Measurements from ENCODE around the gene ALKBH1.
"Not testable (repeated sequence)": the region's sequence is repeated elsewhere in the genome, so short reads cannot be mapped to it uniquely, and the experiment has no call there.

ALKBH1 gene, protein sequence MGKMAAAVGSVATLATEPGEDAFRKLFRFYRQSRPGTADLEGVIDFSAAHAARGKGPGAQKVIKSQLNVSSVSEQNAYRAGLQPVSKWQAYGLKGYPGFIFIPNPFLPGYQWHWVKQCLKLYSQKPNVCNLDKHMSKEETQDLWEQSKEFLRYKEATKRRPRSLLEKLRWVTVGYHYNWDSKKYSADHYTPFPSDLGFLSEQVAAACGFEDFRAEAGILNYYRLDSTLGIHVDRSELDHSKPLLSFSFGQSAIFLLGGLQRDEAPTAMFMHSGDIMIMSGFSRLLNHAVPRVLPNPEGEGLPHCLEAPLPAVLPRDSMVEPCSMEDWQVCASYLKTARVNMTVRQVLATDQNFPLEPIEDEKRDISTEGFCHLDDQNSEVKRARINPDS

DNA sequence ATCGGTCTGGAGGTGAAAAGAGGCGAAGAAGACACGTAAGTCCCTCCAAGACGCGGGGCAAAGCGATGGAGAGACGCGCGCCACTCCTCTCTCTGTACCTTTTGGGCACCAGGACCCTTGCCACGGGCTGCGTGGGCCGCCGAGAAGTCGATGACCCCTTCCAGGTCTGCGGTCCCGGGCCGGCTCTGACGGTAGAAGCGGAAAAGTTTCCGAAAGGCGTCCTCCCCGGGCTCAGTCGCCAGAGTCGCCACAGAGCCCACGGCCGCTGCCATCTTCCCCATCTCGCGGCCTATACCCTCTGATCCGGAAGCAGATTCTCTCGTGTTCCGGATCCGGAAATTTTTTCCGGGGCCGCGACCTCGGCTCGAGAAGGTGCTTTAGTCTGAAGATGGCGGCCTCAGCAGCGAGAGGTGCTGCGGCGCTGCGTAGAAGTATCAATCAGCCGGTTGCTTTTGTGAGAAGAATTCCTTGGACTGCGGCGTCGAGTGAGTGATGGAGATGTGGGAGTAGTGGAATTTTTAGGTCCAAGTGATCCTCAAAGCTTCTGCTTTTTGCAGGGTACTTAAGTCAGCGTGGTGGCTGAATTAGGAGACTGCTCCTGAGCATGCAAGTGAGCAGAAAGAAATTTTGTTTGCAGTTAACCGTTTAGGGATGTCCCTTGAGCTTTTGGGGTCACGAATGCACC is at the start of gene ALKBH1, which contains the start of gene SLIRP:
Gene ALKBH1, minus strand, starts transcription at position 300 of the 685 bp plus-strand sequence. Its CDS starts 19 bp downstream, at position 281.
Gene SLIRP, plus strand, starts transcription at position 380 of the 685 bp plus-strand sequence. Its CDS starts 9 bp downstream, at position 389.
- H3K27me3 ChIP-seq (ENCODE audit: control insufficient read depth, insufficient read depth, low read length) = no peaks in the 10 kb centered on the region
- peaks cover 12% of the 10 kb centered on the region for H3K36me3 ChIP-seq (ENCODE audit: control insufficient read depth, insufficient read depth, low read length)
- H3K4me3 ChIP-seq (ENCODE audit: low read length) = peak within 1 kb of the TSS; percentile 99
- peak within 1 kb of the TSS; percentile 68 for H3K27ac ChIP-seq (ENCODE audit: low read depth, low read length)
- H3K4me1 ChIP-seq (ENCODE audit: control insufficient read depth, insufficient read depth, low read length) = peaks cover 22% of the 10 kb centered on the region
- peak within 1 kb of the TSS; percentile 96 for H3K9ac ChIP-seq (ENCODE audit: low read length)

DNA sequence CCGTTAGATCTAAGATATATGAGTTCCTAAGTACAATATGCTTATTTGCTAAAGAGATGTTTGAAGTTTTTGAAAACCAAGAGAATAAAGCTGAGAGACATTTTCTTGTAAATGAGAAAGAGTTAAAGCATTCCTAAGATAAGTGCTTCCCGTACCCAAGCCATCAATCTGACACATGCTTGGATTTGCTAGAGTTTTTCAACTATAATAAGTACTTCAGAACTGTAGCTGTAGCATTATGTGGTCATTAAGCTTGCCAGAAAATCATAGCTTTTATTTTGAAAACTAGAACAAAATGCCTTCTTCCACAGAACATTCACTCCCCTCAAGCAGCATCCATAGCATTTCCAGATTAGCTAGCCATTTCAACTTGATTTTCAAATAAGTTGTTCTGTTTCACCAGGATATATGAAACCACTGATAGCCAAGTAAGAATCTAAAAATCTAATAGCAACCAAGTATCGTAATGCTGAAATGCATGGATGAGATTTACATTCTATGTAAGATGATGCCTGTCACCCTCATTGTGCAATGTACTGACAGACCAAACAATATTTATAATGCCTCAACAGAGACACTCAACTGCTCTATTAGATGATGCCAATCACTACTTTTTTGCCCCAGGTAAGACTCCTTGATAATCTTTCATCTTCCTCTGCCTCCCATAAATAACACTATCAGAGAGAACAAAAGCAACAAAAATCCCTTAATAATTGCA is 45.1 kb upstream of the ALKBH1 start:
- H3K36me3 ChIP-seq (ENCODE audit: control insufficient read depth, insufficient read depth, low read length) = peaks cover 17% of the 10 kb centered on the region

GRCh38 chr14:77752266-77752665 is 44.4 kb upstream of the ALKBH1 start:
- no peaks in the 10 kb centered on the region for H3K27me3 ChIP-seq (ENCODE audit: control insufficient read depth, insufficient read depth, low read length)
- H3K27ac ChIP-seq (ENCODE audit: low read depth, low read length) = no peak overlapping the region
- H3K36me3 ChIP-seq (ENCODE audit: control insufficient read depth, insufficient read depth, low read length) = peaks cover 17% of the 10 kb centered on the region
- H3K4me3 ChIP-seq (ENCODE audit: low read length) = no peak overlapping the region
- H3K9ac ChIP-seq (ENCODE audit: low read length) = no peak overlapping the region
- H3K4me1 ChIP-seq (ENCODE audit: control insufficient read depth, insufficient read depth, low read length) = no peaks in the 10 kb centered on the region

More for the DNA sequence above, 45.1 kb upstream of the ALKBH1 start:
- Histone ChIP-seq H3K27ac (ENCODE audit: low read depth, low read length) (no peak overlapping the region), H3K4me1 (ENCODE audit: control insufficient read depth, insufficient read depth, low read length) (no peaks in the 10 kb centered on the region), H3K27me3 (ENCODE audit: control insufficient read depth, insufficient read depth, low read length) (no peaks in the 10 kb centered on the region), H3K4me3 (ENCODE audit: low read length) (no peak overlapping the region), H3K9ac (ENCODE audit: low read length) (no peak overlapping the region)

DNA sequence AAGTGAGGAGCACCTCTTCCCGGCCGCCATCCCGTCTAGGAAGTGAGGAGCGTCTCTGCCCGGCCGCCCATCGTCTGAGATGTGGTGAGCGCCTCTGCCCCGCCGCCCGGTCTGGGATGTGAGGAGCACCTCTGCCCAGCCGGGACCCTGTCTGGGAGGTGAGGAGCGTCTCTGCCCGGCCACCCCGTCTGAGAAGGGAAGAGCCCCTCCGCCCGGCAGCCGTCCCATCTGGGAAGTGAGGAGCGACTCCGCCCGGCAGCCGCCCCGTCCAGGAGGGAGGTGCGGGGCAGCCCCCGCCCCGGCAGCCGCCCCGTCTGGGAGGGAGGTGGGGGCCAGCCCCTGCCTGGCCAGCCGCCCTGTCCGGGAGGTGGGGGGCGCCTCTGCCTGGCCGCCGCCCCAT is 39.6 kb upstream of the ALKBH1 start:
- peaks cover 16% of the 10 kb centered on the region for H3K36me3 ChIP-seq (ENCODE audit: control insufficient read depth, insufficient read depth, low read length)
- not testable (repeated sequence) for H3K4me3 ChIP-seq (ENCODE audit: low read length); H3K9ac ChIP-seq (ENCODE audit: low read length); H3K27me3 ChIP-seq (ENCODE audit: control insufficient read depth, insufficient read depth, low read length); H3K27ac ChIP-seq (ENCODE audit: low read depth, low read length); H3K4me1 ChIP-seq (ENCODE audit: control insufficient read depth, insufficient read depth, low read length)

GRCh38 chr14:77746064-77746702 is 38.4 kb upstream of the ALKBH1 start:
- H3K36me3 ChIP-seq (ENCODE audit: control insufficient read depth, insufficient read depth, low read length) = peaks cover 16% of the 10 kb centered on the region
- no peak overlapping the region for H3K9ac ChIP-seq (ENCODE audit: low read length)

DNA sequence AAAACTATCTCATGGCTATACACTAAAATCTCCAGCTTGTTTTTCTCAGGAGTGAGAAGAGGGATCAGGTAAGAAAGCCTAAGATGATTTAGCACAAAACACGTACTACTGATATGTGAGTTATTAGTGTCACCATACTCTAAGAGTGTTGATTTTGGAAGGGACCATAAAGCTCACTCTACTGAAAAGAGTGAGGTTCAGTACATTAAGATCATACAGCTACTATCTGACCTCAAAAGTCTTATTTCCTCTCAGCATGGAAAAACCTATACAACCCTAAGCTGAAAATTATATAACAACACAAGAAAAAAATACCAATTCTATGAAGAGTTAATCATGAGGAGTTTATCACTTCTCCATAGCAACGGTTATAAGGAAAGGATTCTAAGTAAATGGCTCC is 33.6 kb upstream of the ALKBH1 start:
- Histone ChIP-seq H3K4me3 (ENCODE audit: low read length) (no peak overlapping the region), H3K36me3 (ENCODE audit: control insufficient read depth, insufficient read depth, low read length) (peaks cover 16% of the 10 kb centered on the region), H3K9ac (ENCODE audit: low read length) (no peak overlapping the region)

More at GRCh38 chr14:77746064-77746702, 38.4 kb upstream of the ALKBH1 start:
- Histone ChIP-seq H3K27me3 (ENCODE audit: control insufficient read depth, insufficient read depth, low read length) (no peaks in the 10 kb centered on the region), H3K27ac (ENCODE audit: low read depth, low read length) (no peak overlapping the region), H3K4me1 (ENCODE audit: control insufficient read depth, insufficient read depth, low read length) (no peaks in the 10 kb centered on the region), H3K4me3 (ENCODE audit: low read length) (no peak overlapping the region)

GRCh38 chr14:77738559-77739250 is 30.9 kb upstream of the ALKBH1 start:
- H3K27ac ChIP-seq (ENCODE audit: low read depth, low read length) = no peak overlapping the region
- H3K4me3 ChIP-seq (ENCODE audit: low read length) = no peak overlapping the region
- peaks cover 18% of the 10 kb centered on the region for H3K36me3 ChIP-seq (ENCODE audit: control insufficient read depth, insufficient read depth, low read length)
- no peaks in the 10 kb centered on the region for H3K27me3 ChIP-seq (ENCODE audit: control insufficient read depth, insufficient read depth, low read length)
- H3K9ac ChIP-seq (ENCODE audit: low read length) = no peak overlapping the region
- no peaks in the 10 kb centered on the region for H3K4me1 ChIP-seq (ENCODE audit: control insufficient read depth, insufficient read depth, low read length)

More for the DNA sequence above, 33.6 kb upstream of the ALKBH1 start:
- Histone ChIP-seq H3K27me3 (ENCODE audit: control insufficient read depth, insufficient read depth, low read length) (no peaks in the 10 kb centered on the region), H3K4me1 (ENCODE audit: control insufficient read depth, insufficient read depth, low read length) (no peaks in the 10 kb centered on the region), H3K27ac (ENCODE audit: low read depth, low read length) (no peak overlapping the region)

- Histone ChIP-seq H3K27ac (ENCODE audit: low read depth, low read length) (no peak overlapping the region), H3K4me3 (ENCODE audit: low read length) (no peak overlapping the region), H3K4me1 (ENCODE audit: control insufficient read depth, insufficient read depth, low read length) (no peaks in the 10 kb centered on the region), H3K27me3 (ENCODE audit: control insufficient read depth, insufficient read depth, low read length) (no peaks in the 10 kb centered on the region), H3K9ac (ENCODE audit: low read length) (no peak overlapping the region), H3K36me3 (ENCODE audit: control insufficient read depth, insufficient read depth, low read length) (peaks cover 32% of the 10 kb centered on the region)
Observed at GRCh38 chr14:77730976-77731497, 23.2 kb upstream of the ALKBH1 start.

DNA sequence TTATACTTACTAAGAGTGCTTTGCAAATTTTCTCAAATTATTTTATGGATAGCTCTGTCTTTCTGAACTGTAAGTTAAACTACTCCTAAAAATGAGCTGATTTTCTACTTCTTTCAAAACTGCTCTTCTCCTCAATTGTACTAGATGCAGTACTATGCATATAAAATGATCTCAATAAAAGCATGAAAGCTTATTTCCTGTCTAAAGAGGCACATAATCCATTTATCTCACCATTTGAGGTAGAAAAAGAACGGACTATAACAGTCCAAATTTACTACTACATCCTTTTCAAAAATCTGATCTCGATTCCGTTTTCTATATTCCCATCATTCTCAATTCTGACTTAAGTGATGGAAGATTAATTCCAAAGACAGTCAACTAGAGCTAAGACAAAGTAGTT is 14.5 kb upstream of the ALKBH1 start:
- H3K4me1 ChIP-seq (ENCODE audit: control insufficient read depth, insufficient read depth, low read length) = no peaks in the 10 kb centered on the region
- no peak overlapping the region for H3K27ac ChIP-seq (ENCODE audit: low read depth, low read length)
- H3K36me3 ChIP-seq (ENCODE audit: control insufficient read depth, insufficient read depth, low read length) = peaks cover 26% of the 10 kb centered on the region
- no peaks in the 10 kb centered on the region for H3K27me3 ChIP-seq (ENCODE audit: control insufficient read depth, insufficient read depth, low read length)
- no peak overlapping the region for H3K9ac ChIP-seq (ENCODE audit: low read length)
- no peak overlapping the region for H3K4me3 ChIP-seq (ENCODE audit: low read length)

DNA sequence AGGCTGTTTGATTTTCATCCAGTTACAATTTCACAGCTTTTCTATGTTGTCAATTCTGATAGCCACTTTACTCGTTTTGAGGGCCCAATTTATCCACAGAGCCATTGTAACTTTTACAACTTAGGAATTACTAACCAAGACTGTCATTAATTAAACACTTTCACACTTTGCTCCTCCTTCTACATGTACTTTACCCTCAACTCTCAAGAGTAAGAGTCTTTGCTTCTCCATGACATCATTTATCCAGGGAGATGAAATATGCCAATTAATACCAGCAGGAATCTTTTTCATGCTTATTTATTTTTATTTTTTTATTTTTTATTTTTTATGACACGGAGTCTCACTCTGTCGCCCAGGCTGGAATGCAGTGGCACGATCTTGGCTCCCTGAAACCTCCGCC is 13.6 kb upstream of the ALKBH1 start:
- H3K27me3 ChIP-seq (ENCODE audit: control insufficient read depth, insufficient read depth, low read length) = no peaks in the 10 kb centered on the region
- no peaks in the 10 kb centered on the region for H3K4me1 ChIP-seq (ENCODE audit: control insufficient read depth, insufficient read depth, low read length)
- no peak overlapping the region for H3K27ac ChIP-seq (ENCODE audit: low read depth, low read length)
- peaks cover 23% of the 10 kb centered on the region for H3K36me3 ChIP-seq (ENCODE audit: control insufficient read depth, insufficient read depth, low read length)
- no peak overlapping the region for H3K9ac ChIP-seq (ENCODE audit: low read length)
- no peak overlapping the region for H3K4me3 ChIP-seq (ENCODE audit: low read length)

DNA sequence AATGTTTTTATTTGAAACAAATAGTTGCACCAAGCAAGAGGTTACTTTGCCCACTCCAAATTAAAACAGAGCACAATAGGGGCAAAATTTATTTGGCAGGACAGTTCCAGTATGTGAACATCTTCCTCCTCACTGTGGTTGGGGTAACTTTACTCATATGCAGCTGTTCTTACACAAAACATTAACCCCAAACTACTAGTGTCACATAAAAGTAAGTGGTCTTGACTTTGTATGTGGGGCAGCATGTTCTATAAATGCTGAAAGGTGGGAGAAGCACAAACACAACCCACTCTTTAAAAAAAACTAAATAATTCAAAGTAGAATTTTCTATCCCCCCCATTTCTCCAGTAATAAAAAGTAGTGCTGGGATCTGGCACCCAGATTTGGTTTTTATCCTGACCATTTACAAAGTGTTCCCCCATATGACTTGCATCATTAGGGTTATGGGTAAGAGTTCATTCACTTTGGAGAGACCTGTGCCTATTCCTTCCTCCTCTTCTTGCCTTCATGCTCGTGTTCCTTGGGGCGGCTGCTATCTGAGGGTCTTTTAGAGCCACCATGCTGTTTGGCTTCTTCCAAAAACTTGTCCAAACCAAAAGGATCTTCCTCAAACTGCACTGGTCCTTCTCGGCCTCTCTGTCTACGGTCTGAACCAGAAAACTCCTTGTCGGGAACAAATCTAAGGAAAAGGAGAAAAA is 9.9 kb upstream of the ALKBH1 start:
- no peak overlapping the region for H3K4me3 ChIP-seq (ENCODE audit: low read length)
- H3K27ac ChIP-seq (ENCODE audit: low read depth, low read length) = no peak overlapping the region
- H3K4me1 ChIP-seq (ENCODE audit: control insufficient read depth, insufficient read depth, low read length) = no peaks in the 10 kb centered on the region
- H3K27me3 ChIP-seq (ENCODE audit: control insufficient read depth, insufficient read depth, low read length) = no peaks in the 10 kb centered on the region
- H3K9ac ChIP-seq (ENCODE audit: low read length) = no peak overlapping the region
- H3K36me3 ChIP-seq (ENCODE audit: control insufficient read depth, insufficient read depth, low read length) = peaks cover 19% of the 10 kb centered on the region
